NCI-H2029 treated with DMSO at 0.1 percent for 48 hours (cell line): ENCODE data around the gene CCL4L2.
"Not testable (repeated sequence)": the region's sequence is repeated elsewhere in the genome, so short reads cannot be mapped to it uniquely, and the experiment has no call there.

Experiments used
- DNase-seq: peaks from one replicate; lab custom pipeline; 2025; lab: John Stamatoyannopoulos, UW

CCL4L2 gene

GRCh38 chr17:36210439-36211211, at the start of gene CCL4L2:
TSS of gene CCL4L2 (plus strand) at chr17:36211063.
- not testable (repeated sequence) for DNase-seq

DNA sequence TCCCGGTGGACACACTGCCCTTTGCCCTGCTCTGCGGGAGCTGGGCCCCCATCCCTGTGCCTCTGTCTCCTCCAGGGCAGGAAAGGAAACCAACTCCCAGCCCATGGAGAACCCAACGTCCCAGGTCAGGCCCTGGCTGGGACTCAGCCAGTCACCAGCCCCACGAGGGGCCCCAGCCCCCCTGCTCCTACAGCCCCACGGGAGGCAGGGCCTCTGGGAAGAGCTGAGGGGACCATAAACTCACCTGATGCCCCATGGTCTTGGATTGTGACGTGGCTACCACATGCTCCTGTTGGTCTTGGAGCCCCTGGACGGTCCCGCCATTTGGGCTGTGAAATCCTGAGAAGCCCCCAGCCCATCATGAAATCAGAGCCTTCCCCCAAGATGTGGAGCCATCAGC, 42.0 kb upstream of the CCL4L2 start:
- not testable (repeated sequence) for DNase-seq

- not testable (repeated sequence) for DNase-seq
These were observed 34.3 kb upstream of the CCL4L2 start, which contains the start of gene TBC1D3B for GRCh38 chr17:36176536-36176935. TSS of gene TBC1D3B (minus strand) at chr17:36176636. CDS start at chr17:36175050, 1,586 bp downstream.

- DNase-seq: not testable (repeated sequence)
These were observed 29.3 kb upstream of the CCL4L2 start for GRCh38 chr17:36181446-36182175.

- DNase-seq: no peak
These were observed 28.5 kb upstream of the CCL4L2 start for GRCh38 chr17:36182176-36183000.

GRCh38 chr17:36183001-36183971, 27.6 kb upstream of the CCL4L2 start:
- no peak for DNase-seq

DNA sequence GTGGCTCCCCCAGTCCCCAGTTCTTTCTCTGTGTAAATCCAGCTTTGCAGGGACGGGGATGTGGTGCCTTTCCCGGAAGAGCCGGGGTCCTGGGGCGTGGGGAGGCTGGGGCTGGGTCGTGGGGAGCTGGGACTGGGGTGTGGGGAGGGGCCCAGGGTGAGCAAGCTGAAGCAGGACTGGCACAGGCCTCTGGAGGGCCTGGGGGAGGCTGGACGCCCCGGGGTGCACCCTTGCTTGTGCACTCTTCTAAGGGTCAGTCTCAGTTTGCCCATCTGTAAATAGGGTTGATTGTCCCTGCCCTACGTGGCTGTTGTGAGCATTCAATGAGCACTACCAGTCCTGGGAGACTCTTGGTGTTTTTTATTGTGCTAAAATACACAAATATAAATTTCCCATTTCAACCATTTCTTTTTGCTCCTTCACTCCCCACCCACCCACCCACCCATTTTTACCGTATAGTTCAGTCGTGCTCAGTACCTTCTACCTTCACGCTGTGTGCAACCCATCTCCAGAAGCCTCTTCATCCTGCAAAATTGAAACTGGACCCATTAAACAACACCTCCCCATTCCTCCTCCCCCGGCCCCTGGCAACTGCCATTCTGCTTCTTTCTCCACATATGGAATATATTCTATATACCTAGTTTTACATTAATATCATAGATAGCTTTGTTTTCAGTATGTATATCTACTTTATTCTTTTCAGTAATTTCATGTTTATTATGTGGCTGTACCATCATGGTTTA, 26.7 kb upstream of the CCL4L2 start:
- DNase-seq: no peak

DNA sequence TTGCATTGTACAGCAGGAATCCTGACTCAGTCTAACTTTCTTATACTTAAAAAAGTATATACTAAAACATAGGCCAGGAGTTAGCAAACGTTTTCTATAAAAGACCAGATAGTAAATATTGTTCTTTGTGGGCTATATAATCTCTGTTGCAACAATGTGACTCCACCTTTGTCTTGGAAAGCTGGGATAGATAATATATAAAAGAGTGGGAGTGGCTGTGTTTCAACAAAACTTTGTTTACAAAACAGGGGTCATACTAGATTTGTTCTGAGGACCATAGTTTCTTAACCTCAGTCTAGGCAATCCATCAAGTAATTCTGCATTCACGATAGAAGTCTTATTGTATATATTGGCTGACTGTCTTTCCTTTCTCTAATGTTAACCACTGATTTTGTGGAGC, 25.4 kb upstream of the CCL4L2 start:
- DNase-seq: no peak

DNA sequence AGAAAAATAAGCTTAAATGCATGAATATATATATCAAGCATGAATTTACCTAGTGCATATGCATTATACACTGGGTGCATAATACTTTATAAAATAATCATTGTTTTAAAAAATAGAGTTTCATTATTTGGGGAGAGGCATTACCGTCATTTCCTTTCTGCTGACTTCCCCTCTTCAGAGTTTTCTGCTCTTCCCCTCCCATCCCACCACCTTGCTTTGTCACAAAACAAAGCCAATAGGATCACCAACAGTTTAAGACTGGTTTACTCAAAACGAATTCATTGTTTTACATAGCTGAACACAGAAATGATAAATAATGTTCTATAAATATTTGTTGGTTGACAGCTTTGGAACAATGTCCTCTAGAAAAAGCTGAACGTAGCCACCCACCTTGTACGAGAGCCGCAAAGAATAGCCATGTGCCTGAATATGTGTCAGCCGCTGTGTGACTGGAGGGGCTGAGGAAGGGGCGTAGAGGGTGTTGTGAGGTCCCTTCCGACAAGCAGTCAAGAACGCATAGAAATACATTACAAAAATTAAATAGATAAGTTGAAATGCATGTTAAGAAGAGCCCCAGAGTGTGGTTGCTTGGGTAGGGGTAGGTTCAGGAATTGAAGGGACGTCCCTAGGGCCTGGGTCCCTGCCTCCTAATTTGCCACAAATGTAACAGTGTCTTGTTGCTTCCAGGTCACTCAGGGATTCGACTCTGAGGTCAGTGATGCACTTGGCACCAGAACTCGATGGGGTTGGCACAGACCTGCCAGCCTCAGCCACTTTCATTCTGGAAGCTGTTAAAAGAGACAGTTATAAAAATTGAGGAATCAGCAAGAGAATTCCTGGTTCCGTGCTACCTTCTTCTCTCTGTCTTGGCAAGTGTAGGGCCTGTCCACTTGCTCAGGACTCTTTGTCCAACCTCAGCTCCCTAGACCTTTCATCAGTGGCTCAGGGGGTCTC, 23.8 kb upstream of the CCL4L2 start:
- not testable (repeated sequence) for DNase-seq

DNA sequence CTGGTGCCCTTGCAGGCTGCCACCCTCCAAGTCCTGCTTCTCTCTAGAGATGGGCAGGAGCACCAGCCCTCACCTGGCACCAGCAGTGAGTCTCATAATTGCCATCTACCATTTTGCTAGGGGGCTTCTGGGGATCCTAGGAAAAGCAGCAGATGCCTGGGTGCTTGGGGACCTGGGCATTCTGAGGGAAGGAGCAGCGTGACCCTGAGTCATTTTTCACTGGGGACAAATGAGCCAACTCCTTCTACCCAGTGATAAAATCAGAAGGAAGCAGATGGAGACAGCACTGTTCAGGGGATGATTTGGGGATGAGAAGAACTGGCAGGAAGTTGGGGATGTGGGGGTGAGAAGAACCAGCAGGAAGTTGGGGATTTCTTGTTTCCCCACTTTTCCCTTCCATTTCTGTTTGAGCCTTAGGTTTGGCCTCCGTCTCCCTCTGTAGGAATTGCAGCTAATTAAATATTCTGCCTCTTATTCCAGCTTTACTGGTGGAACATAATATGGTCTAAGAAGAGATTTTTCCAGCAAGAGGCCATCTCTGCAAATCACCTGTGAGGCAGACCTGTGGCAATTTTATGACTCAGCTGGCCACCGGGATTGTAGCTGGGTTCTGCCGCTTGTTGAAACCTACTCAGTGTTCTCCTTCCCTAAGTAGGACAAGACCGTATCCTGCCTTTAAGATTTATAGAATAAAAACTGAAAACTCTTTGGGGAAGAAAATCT, 22.8 kb upstream of the CCL4L2 start:
- DNase-seq: not testable (repeated sequence)

DNA sequence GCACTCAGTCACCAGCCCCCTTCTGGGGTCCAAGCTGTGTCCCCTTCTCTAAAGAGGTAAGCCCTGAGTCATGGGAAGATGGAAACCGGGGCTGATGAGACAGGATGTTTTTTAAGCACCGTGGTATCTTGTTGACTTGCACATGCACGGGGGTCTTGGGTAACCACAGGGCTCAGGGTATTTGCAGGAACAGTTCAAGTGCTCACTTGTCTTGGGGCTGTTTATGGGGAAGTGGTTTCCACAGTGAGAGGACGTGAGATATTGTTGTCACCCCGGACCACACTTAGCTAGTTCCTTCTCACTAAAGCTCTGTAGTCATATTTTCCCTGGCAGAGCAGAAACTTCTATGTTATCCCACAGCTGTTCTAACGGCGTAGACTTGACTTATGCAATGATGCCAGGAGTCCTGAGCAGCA, 22.0 kb upstream of the CCL4L2 start:
- no peak for DNase-seq

DNA sequence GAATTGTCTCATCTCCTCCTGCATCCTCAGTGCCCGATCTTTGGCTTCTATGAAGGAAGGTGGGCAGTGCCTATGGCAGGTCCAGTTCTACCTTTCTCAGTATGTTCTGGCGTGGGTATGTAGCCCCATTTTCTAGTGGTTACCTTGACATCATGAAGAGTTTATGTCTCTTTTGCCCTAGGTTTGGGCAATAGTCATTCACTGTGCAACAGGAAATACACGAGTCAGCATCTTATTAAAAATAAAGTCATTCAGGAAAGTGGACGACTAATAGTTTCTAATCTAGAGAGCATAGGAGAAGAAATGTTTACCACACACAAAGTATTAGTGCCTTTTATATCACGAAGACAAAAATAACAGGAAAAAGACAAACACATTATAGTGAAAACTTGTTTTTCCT, 20.9 kb upstream of the CCL4L2 start:
- not testable (repeated sequence) for DNase-seq

DNA sequence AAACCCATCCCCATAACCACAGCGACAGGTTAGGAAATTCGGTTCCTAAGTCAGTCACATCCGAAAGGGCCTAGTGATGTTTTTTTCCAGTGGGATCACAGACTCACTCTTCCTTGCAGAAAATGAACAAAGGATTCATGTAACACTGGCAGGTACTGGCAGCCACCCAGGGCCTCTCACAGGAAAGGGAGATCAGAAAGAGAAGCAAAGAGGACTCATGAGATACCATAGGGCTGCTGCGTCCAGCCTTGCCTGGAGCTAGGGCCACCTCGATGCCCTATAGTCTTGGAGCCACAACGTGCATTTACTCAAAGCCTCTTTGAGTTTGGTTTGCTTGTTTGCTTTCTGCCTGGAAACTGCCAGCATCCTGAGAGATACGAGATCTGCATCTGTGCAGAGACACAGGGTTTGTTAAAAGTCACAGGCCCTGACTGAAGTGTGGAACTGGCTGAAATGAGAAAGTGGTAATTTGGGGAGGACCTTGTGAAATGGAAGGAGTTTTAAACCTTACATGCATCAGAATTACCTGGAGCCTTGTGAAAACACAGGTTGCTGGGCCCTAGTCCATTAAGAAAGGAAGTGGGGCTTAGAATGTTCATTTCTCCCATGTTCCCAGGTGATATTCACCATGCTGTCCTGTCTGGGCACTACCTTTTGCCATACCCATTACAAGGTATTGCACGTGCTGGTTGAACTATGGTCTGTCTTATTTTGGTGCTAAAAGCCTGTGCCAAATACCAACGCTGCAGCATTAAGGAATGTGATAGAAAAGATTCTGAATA, 20.1 kb upstream of the CCL4L2 start:
- DNase-seq: not testable (repeated sequence)

DNA sequence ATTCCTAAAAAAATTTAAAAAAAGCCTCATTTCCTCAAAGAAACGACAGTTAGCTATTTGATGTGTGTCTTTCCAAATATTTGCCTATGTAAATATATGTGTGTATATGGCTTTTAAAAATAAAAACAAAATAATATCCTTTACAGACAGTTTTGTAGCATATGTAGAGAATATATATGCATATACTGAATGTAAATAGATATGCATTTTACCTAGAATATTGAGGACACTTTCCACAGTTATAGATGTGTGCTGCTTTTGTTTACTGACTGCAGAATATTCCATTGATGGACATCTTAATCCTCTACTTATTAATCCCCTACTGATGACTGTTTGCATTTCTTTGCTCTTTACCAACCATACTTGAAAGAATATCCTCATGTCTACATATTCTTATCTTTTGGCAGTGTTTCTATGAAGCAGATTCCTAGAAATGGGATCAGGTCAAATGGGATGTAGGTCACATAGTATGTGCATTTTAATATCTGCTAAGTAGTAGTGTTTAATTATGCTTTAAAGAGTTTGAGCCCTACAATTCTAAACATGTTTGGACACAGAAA, 17.6 kb upstream of the CCL4L2 start:
- DNase-seq: no peak

DNA sequence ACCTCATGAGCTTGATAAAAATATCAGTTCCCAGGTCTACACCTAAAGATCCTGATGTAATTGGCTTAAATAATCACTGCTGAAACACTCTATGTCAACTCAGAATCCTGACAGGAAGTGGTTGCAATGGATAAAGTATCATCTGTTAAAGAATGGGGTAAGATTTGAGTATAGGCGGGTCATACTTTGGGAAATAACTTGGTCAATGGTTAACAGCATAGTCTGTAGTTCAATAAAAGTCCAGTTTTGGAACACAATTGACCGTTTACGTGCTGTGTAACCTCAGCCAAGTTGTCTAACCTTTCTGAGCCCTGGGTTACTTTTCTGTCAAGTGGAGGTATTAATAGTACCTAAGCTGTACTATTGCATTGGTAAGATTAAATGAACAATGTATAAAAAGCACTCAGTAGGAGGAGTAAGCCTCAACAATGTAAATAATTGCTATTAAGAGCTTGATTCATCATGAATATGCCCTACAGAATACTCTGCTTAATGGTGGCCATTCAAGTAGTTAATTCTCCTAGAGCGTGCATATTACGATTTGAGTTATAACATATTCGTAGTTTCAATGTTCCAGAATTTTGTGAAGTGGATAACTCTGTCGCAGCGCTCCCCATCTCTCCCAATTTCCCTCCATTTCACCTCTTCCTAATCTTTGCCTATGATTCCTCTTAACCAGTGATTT, 16.6 kb upstream of the CCL4L2 start:
- DNase-seq: not testable (repeated sequence)

DNA sequence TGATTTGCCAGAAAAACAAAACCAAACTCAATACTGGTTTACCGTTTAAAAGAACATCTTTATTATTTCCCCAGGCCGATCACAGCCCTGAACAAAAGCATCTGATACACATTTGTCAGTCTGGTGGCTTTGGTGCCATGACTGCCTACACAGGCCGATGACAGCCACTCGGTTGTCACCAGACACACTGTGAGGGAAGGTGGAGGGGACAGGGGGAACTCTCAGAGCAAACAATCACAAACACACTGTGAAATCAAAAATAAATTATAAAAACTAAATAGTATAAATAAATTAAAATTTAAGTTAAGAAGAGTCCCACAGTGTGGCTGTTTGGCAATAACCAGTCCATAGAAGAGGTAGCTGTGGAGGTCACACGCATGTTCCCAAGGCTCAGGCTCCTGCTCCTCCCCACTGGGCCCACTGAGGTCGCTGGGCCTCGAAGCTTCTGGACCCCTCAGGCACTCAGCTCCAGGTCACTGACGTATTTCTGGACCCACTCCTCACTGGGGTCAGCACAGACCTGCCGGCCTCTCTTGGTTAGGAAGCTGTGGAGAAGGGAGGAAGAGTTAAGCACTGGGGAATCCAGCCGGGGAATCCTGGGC, 15.9 kb upstream of the CCL4L2 start:
- DNase-seq: not testable (repeated sequence)
